Measurements from ENCODE around the gene S100A6. TPM values are rescaled to one million over a fixed set of nuclear protein-coding genes. Genes with fewer than 3 reads are reported as not detected.

S100A6 gene
- total RNA-seq, 1 donor from 2014 or later, result 14.8 TPM

DNA sequence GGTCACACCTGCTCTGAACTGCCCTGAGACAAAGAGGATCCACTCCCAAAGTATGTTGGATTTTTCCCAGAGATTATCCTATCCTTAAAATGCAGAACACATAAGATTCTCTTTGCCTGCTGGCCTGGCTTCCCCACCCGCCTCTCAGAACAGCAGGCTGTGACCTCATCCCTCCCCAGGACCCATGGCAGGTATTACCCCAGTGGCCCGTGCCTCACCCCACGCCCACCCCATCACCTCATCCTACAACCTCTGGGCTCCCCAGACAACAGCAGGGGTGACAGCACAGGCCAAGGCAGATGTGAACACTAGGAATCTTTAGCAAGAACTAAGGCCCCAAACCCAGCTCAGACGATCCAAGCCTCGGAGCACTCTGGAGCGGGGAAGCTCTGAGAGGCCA is 40.3 kb downstream of the S100A6 start:
- DNase-seq (ENCODE audit: low spot score, unreplicated experiment), result no peak
- TF ChIP-seq, protein P1, sequence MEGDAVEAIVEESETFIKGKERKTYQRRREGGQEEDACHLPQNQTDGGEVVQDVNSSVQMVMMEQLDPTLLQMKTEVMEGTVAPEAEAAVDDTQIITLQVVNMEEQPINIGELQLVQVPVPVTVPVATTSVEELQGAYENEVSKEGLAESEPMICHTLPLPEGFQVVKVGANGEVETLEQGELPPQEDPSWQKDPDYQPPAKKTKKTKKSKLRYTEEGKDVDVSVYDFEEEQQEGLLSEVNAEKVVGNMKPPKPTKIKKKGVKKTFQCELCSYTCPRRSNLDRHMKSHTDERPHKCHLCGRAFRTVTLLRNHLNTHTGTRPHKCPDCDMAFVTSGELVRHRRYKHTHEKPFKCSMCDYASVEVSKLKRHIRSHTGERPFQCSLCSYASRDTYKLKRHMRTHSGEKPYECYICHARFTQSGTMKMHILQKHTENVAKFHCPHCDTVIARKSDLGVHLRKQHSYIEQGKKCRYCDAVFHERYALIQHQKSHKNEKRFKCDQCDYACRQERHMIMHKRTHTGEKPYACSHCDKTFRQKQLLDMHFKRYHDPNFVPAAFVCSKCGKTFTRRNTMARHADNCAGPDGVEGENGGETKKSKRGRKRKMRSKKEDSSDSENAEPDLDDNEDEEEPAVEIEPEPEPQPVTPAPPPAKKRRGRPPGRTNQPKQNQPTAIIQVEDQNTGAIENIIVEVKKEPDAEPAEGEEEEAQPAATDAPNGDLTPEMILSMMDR (IDR thresholded peaks at IDR 0.05; ENCODE audit: unreplicated experiment), result no peak
- Mint-ChIP-seq H3K36me3 (ENCODE audit: insufficient read depth) (no peaks in the 10 kb centered on the region), H3K27ac (no peak overlapping the region), H3K9me3 (ENCODE audit: low read depth) (no peaks in the 10 kb centered on the region), H3K4me1 (ENCODE audit: low read depth) (peaks cover 4% of the 10 kb centered on the region), H3K4me3 (ENCODE audit: low read depth) (no peak overlapping the region), H3K27me3 (peaks cover 23% of the 10 kb centered on the region)

DNA sequence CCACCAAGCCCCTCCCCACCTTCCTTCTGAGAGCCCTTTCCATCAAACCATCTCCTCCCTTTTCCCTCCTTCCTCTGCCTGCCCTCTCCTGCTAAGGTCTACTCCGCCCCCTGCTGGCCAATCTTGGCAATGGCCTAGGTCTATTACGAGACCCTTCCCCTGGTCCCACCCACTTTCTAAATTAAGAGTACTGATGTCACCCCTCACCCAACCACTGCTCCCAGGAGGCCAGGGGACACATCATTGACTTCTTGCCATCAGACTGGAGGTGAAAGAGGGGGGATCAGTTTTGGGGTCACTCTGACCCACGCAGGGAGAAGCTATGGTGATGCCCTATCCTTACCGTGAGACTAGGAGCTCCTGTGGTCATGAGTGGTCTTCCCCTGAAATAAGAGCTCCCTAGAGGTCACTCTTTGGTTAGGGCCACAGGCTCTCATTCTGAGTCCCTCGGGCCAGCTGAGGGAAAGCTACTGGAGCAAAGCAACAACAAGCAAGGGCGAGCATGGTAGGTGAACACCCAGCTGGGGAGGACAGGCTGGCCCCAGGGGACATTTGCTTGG is 40.7 kb downstream of the S100A6 start:
- H3K27me3 Mint-ChIP-seq, result peaks cover 25% of the 10 kb centered on the region
- H3K4me1 Mint-ChIP-seq (ENCODE audit: low read depth), result peaks cover 7% of the 10 kb centered on the region
- TF ChIP-seq, protein P1 (IDR thresholded peaks at IDR 0.05; ENCODE audit: unreplicated experiment), result peak; percentile 98
- DNase-seq (ENCODE audit: low spot score, unreplicated experiment), result peak; percentile 88
- H3K27ac Mint-ChIP-seq, result no peak overlapping the region
- no peaks in the 10 kb centered on the region for H3K9me3 Mint-ChIP-seq (ENCODE audit: low read depth)
- no peaks in the 10 kb centered on the region for H3K36me3 Mint-ChIP-seq (ENCODE audit: insufficient read depth)
- H3K4me3 Mint-ChIP-seq (ENCODE audit: low read depth), result no peak overlapping the region

DNA sequence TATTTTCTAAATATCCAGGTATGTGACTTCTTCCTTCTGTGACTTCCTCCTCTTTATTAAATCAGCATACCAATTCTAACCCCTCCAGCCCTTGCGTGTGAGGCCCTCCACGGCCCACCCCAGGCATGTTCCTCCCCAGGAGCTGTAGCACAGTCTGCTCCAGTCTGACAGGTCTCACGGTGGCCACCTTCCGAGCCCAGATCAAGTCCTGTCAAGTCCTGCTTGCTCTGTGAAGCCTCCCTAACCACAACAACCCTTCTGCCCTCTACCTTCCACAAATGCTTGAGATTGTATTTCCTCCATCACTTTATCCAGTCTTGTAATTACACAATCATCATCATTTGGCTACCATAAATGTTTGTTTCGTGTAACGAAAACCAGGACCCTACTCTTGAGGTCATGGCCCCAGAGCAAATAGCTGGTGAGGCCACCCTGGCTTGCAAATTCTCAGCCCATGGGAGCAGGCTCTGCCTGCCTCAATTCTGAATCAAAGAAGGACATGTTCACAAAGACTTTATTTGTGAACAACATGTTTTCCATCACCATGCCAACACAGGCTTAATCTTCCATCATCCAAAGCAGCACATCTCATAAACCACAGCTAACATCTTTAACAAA is 42.3 kb downstream of the S100A6 start:
- TF ChIP-seq, protein P1 (IDR thresholded peaks at IDR 0.05; ENCODE audit: unreplicated experiment), result no peak
- no peaks in the 10 kb centered on the region for H3K36me3 Mint-ChIP-seq (ENCODE audit: insufficient read depth)

DNA sequence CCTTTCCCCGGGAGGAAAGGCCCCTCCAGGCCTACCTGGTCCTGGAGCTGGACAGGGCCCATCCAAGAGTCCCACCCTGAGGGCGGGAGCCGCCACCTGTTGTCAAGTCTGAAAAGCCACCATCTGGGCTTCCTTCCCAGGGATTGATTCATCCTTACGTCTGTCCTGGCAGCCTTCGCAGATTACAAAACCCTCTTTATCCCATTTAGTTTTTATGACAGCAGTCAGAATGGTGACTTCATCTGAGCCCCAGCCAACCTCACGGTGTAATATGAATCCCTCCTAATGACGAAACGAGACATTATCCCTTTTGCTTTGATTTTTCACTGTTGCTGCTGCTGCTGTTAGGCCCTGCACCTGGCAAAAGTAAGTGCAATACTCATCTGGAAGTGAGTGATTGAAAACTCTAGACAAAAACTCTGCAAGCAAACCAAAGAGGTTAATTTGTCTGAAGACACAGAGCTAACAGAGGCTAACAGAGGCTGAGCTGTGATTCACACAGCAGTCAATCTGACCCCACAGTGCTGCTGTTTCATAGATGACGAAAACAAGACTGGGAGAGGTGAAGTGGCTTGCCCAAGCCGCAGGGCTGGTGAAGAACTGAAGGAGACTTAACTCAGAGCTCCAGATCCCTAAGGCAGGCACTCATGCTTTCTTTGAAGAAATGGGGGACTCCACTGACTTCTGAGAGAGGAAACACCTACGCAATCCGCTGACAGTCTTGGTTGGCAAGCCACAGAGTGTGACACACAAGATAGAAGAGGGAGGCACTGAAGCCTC is 45.3 kb downstream of the S100A6 start:
- Mint-ChIP-seq H3K4me3 (ENCODE audit: low read depth) (no peak overlapping the region), H3K27me3 (peaks cover 21% of the 10 kb centered on the region)

More for the DNA sequence above, 42.3 kb downstream of the S100A6 start:
- Mint-ChIP-seq H3K9me3 (ENCODE audit: low read depth) (no peaks in the 10 kb centered on the region), H3K27ac (no peak overlapping the region), H3K27me3 (peaks cover 11% of the 10 kb centered on the region), H3K4me1 (ENCODE audit: low read depth) (peaks cover 7% of the 10 kb centered on the region), H3K4me3 (ENCODE audit: low read depth) (no peak overlapping the region)
- DNase-seq (ENCODE audit: low spot score, unreplicated experiment), result no peak

DNA sequence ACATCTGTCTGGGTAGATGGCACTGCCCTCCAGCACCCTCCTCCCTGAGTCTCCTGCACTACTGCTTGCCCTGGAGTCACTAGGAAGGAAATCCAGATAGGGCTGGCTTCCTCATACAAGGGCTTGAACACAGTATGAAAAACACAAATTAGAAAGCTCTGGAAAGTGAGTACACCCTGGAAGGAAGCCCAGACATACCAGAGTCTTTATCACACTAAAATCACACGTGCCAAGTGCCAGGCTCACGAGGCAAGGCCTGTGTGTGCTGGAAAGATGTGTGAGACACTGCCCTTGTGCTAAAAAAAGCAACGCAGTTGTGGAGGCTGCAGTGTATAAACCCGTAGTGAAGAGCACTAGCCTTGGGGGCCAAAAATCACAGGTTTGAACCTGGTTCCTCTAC is 47.1 kb downstream of the S100A6 start:
- H3K9me3 Mint-ChIP-seq (ENCODE audit: low read depth), result no peaks in the 10 kb centered on the region
- no peaks in the 10 kb centered on the region for H3K36me3 Mint-ChIP-seq (ENCODE audit: insufficient read depth)
- H3K27ac Mint-ChIP-seq, result no peak overlapping the region
- no peak overlapping the region for H3K4me3 Mint-ChIP-seq (ENCODE audit: low read depth)
- TF ChIP-seq, protein P1 (IDR thresholded peaks at IDR 0.05; ENCODE audit: unreplicated experiment), result no peak
- H3K4me1 Mint-ChIP-seq (ENCODE audit: low read depth), result peaks cover 7% of the 10 kb centered on the region
- H3K27me3 Mint-ChIP-seq, result peaks cover 32% of the 10 kb centered on the region
- DNase-seq (ENCODE audit: low spot score, unreplicated experiment), result no peak

More for the DNA sequence above, 45.3 kb downstream of the S100A6 start:
- peak overlapping the region; percentile 75 for H3K27ac Mint-ChIP-seq
- TF ChIP-seq, protein P1 (IDR thresholded peaks at IDR 0.05; ENCODE audit: unreplicated experiment), result no peak
- H3K4me1 Mint-ChIP-seq (ENCODE audit: low read depth), result peaks cover 7% of the 10 kb centered on the region
- no peaks in the 10 kb centered on the region for H3K36me3 Mint-ChIP-seq (ENCODE audit: insufficient read depth)
- no peak for DNase-seq (ENCODE audit: low spot score, unreplicated experiment)
- H3K9me3 Mint-ChIP-seq (ENCODE audit: low read depth), result no peaks in the 10 kb centered on the region
